Aorta (tissue), 5 donors: ENCODE measurements around the gene GALNT2. TPM values are rescaled to one million over a fixed set of nuclear protein-coding genes. Genes with fewer than 3 reads are reported as not detected.

Source experiments
- ATAC-seq: fragments of 200-7000 bp; cut with Tn5 transposase; one replicate; pipeline ENCODE4 v1.9.1; 2022; ENCODE audit warnings: moderate library complexity; ENCODE audit not compliant: low FRiP score
- DNase-seq, 2 donors: peaks; one replicate each; pipeline ENCODE4 v3.0.0-alpha.2; 2020
- H3K27ac ChIP-seq, 2 donors: one replicate each; pipeline ENCODE4 v1.5.1; 2013; ENCODE audit warnings: low read length in 2 of 2, mild to moderate bottlenecking in 2 of 2, moderate library complexity in 2 of 2, control low read depth in 1 of 2, inconsistent platforms in 1 of 2, low read depth in 1 of 2
- H3K27me3 ChIP-seq, 2 donors: one replicate each; pipeline ENCODE4 v1.6.1; 2013; ENCODE audit warnings: control low read depth in 1 of 2, low read length in 1 of 2, mild to moderate bottlenecking in 1 of 2, moderate library complexity in 1 of 2; ENCODE audit not compliant: insufficient read depth in 2 of 2, control insufficient read depth in 1 of 2
- H3K36me3 ChIP-seq, 2 donors: one replicate each; pipeline ENCODE4 v1.6.1; 2013; ENCODE audit warnings: control low read depth in 1 of 2, low read length in 1 of 2, mild to moderate bottlenecking in 1 of 2; ENCODE audit not compliant: insufficient read depth in 2 of 2, control insufficient read depth in 1 of 2
- H3K4me1 ChIP-seq, 2 donors: one replicate each; pipeline ENCODE4 v1.6.1; 2013; ENCODE audit warnings: low read length in 2 of 2, control low read depth in 1 of 2, mild to moderate bottlenecking in 1 of 2, moderate library complexity in 1 of 2; ENCODE audit not compliant: insufficient read depth in 2 of 2, control insufficient read depth in 1 of 2
- H3K4me3 ChIP-seq, 2 donors: one replicate each; pipeline ENCODE4 v1.5.1; 2013; ENCODE audit warnings: low read length in 2 of 2, control low read depth in 1 of 2, mild to moderate bottlenecking in 1 of 2
- H3K9me3 ChIP-seq: one replicate; pipeline ENCODE4 v1.6.1; 2013; ENCODE audit warnings: mild to moderate bottlenecking, low read length; ENCODE audit not compliant: control insufficient read depth
- WGBS, 2 donors: extraction: QIAGEN DNeasy Blood & Tissue Kit; methylation state at CpG; one replicate each; pipeline ENCODE4 v1.1.7; 2013; 5-methylcytosine and 5-hydroxymethylcytosine counted together
- intact Hi-C, 2 donors: fragments of 100-400 bp; cut with DNase I; formaldehyde crosslinking; loops; one replicate each; pipeline versions ENCODE4 v1.14.2 to v1.15.0; 2022
- polyA plus RNA-seq, 2 donors: library from polyadenylated mRNA; stranded (reverse); fragments of 200-250 nt; gene quantifications; one replicate each; pipeline ENCODE4 v1.2.3, GENCODE V29; 2013
- total RNA-seq, 2 donors: library from RNA; stranded (reverse); fragmentation: NEBNext Ultra II Directional; extraction: Animal tissue kit (Norgen Biotek cat#: 25700); gene quantifications; one replicate each; pipeline ENCODE4 v1.2.1, GENCODE V29; 2021
- donor health status: healthy with polysubstance abuse.
- donor health status: Bipolar disorder and iron deficiency.
- donor health status: DM: no; HTN: no; CAD: no.
- donor health status: DM: no; HTN: no; CAD: no.
- donor health status: DM: yes; HTN: yes; CAD: no.

The GALNT2 gene
- total and polyA plus RNA-seq, 4 donors = 29.1 to 116 (median 105) TPM

GRCh38 chr1:230173187-230173975 lies 106.3 kb downstream of the GALNT2 start:
- Histone ChIP-seq H3K9me3 (no peaks in the 10 kb centered on the region), H3K4me3 (no peak overlapping the region), H3K27ac (peak overlapping the region in 1 of 2 donors; percentile 38), H3K4me1 (peaks cover 2 to 11% of the 10 kb centered on the region in 2 donors), H3K27me3 (no peaks in the 10 kb centered on the region), H3K36me3 (no peaks in the 10 kb centered on the region)
- ATAC-seq (no peak), DNase-seq (no peak)
- intact Hi-C loops = no loop called here
- WGBS, 2 donors = 88% methylated on average over 11 of the region's 11 CpGs

- ATAC-seq (no peak), DNase-seq (no peak)
- Histone ChIP-seq H3K4me3 (no peak overlapping the region), H3K36me3 (peaks cover 0 to 3% of the 10 kb centered on the region in 2 donors), H3K27ac (no peak overlapping the region), H3K9me3 (no peaks in the 10 kb centered on the region), H3K27me3 (no peaks in the 10 kb centered on the region), H3K4me1 (peaks cover 2 to 11% of the 10 kb centered on the region in 2 donors)
- 81 to 85% methylated on average over 7 of the region's 7 CpGs for WGBS, 2 donors
- intact Hi-C loops = loop anchor here in 1 of 2 donors (1.0 kb wide), 1 partner anchor 11 kb away; no protein-coding TSS in a partner anchor
These were observed 107.0 kb downstream of the GALNT2 start for GRCh38 chr1:230174041-230174440.

DNA sequence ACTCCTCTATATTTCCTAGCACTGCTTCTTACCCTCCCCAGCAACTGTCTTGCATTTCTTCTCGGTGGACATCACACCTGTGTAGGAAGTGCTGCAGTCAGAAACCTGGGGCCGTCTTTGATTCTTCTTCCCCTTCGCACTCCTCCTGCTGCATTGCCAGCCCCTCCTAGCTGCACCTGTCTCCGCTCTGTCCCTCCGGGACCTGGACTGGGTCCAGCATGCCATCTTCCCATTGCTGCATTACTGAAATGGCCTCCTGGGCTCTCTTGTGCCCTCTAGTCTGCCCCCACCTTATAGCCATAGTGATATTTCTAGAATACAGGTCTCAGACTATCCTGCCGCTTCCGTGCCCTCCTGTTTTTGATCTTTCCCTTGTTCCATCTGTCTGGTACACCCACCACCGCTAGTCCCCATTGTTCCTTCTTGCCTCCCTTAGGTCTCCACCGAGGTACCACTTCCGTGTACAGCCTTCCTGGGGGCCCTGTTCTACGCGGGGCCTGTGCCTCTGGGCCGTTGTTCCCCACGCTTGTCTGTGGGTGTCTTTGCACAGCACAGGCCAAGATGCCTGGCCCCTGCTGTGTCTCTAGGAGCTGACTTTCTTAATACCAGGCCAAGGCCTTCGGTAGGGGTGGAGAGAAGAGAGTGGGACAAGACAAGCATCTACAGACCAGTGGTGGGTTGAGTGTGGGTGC lies 107.6 kb downstream of the GALNT2 start:
- Histone ChIP-seq H3K27ac (no peak overlapping the region), H3K4me3 (no peak overlapping the region), H3K9me3 (no peaks in the 10 kb centered on the region), H3K4me1 (peaks cover 2 to 11% of the 10 kb centered on the region in 2 donors), H3K27me3 (no peaks in the 10 kb centered on the region), H3K36me3 (peaks cover 0 to 3% of the 10 kb centered on the region in 2 donors)
- intact Hi-C loops = loop anchor here in 1 of 2 donors (1.0 kb wide), 1 partner anchor 11 kb away; no protein-coding TSS in a partner anchor
- 91 to 95% methylated on average over 15 of the region's 15 CpGs for WGBS, 2 donors
- DNase-seq = no peak
- no peak for ATAC-seq

DNA sequence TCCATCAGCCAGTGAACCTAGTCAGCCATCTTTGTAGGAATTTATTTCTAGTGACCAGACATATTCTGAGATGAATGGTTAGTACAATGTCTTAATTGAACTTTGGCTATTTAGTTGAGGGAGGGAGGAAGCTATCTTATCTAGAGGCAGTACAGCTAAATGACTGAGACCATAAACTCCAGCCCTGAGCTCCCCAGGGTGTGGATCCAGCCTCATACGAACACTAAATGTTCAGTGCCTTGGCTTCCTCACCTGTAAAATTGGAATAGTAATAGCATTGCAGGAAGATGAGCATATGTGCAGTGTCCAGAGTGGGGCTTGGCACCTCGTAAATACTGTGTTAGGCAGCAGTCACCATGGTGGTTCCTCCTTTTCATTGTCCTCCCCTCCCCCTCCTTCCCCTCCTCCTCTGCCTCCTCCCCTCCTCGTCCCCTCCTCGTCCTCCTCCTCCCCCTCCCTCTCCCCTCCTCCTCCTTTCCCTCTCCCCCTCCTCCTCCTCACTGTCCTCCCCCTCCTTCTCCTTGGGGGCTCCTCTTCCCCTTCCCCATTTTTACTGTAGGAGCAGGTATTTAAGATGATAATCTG lies 108.2 kb downstream of the GALNT2 start:
- 60 to 67% methylated on average over 4 of the region's 4 CpGs for WGBS, 2 donors
- Histone ChIP-seq H3K9me3 (no peaks in the 10 kb centered on the region), H3K36me3 (peaks cover 0 to 3% of the 10 kb centered on the region in 2 donors), H3K27me3 (no peaks in the 10 kb centered on the region), H3K4me3 (no peak overlapping the region), H3K4me1 (peaks cover 2 to 8% of the 10 kb centered on the region in 2 donors), H3K27ac (no peak overlapping the region)
- DNase-seq (no peak), ATAC-seq (no peak)
- intact Hi-C loops = no loop called here

DNA sequence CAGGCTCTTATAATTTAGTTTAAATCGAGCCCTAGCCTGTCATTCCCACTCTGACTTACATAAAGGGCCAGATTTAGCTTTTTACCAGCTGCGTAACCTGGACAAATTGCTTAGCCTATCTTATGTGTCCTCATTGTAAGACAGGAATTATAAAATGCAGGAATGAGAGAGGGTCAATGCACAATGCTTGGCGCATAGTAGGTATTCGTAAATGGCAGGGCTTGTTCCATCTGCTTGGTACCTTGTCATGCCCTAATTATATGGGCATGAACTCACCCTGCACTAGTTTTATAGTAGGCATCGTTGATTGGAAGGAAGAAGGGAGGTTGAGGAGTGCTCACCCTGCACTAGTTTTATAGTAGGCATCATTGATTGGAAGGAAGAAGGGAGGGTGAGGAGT lies 108.8 kb downstream of the GALNT2 start:
- Histone ChIP-seq H3K27me3 (no peaks in the 10 kb centered on the region), H3K9me3 (no peaks in the 10 kb centered on the region), H3K27ac (no peak overlapping the region), H3K36me3 (peaks cover 0 to 3% of the 10 kb centered on the region in 2 donors), H3K4me3 (no peak overlapping the region), H3K4me1 (peaks cover 2 to 8% of the 10 kb centered on the region in 2 donors)
- 77 to 82% methylated on average over 5 of the region's 5 CpGs for WGBS, 2 donors
- intact Hi-C loops = no loop called here
- DNase-seq = no peak
- no peak for ATAC-seq

DNA sequence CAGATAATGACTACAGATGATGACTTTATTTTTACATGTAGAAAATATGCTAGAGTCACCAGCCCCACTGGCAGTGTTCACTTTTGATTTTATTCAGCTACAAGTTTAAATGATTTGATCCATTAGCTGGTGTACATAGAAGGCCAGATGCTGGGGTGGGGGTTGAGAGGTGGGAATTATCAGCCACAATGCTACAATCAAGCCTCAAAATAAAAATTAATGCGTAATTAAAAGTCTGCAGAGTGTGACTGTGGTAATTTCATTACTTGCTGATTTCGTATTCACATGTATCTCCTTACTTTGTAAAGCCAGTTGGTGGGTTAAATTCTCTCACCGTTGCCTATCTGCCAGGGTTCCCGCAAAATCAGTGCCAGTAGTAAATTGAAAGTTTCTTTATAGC lies 109.3 kb downstream of the GALNT2 start:
- no peak for DNase-seq
- intact Hi-C loops = no loop called here
- Histone ChIP-seq H3K27ac (no peak overlapping the region), H3K9me3 (no peaks in the 10 kb centered on the region), H3K4me3 (no peak overlapping the region), H3K27me3 (no peaks in the 10 kb centered on the region), H3K36me3 (peaks cover 0 to 3% of the 10 kb centered on the region in 2 donors), H3K4me1 (peaks cover 2 to 8% of the 10 kb centered on the region in 2 donors)
- ATAC-seq = no peak
- WGBS, 2 donors = 40 to 42% methylated on average over 4 of the region's 4 CpGs

- 3 to 7% methylated on average over 17 of the region's 17 CpGs for WGBS, 2 donors
- peak overlapping the region in 1 of 2 donors; percentile 49 for H3K27ac ChIP-seq
- peaks cover 0 to 3% of the 10 kb centered on the region in 2 donors for H3K36me3 ChIP-seq
- no peaks in the 10 kb centered on the region for H3K9me3 ChIP-seq
- no peaks in the 10 kb centered on the region for H3K27me3 ChIP-seq
- peak overlapping the region; percentile 21 to 43 for H3K4me3 ChIP-seq
- peak; percentile 85 for ATAC-seq
- DNase-seq = peak; percentile 82 to 86
- peaks cover 2 to 8% of the 10 kb centered on the region in 2 donors for H3K4me1 ChIP-seq
- intact Hi-C loops = no loop called here
These were observed 109.9 kb downstream of the GALNT2 start for GRCh38 chr1:230176871-230177411.

DNA sequence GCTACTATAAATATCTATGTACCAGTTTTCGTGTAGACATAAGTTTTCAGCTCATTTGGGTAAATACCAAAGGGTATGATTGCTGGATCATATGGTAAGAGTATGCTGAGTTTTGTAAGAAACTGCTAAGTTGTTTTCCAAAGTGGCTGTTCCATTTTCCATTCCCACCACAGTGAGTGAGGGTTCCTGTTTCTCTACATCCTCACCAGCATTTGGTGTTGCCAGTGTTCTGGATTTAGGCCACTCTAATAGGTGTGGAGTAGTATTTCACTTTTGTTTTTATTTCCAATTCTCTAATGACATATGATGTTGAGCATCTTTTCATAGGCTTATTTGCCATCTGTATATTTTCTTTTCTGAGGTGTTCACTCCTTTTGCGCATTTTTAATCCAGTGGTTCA lies 112.2 kb downstream of the GALNT2 start:
- DNase-seq (no peak), ATAC-seq (no peak)
- no peaks in the 10 kb centered on the region for H3K27me3 ChIP-seq
- H3K36me3 ChIP-seq = peaks cover 0 to 3% of the 10 kb centered on the region in 2 donors
- no peak overlapping the region for H3K27ac ChIP-seq
- H3K9me3 ChIP-seq = no peaks in the 10 kb centered on the region
- intact Hi-C loops = no loop called here
- 57 to 60% methylated on average over 2 of the region's 2 CpGs for WGBS, 2 donors
- H3K4me3 ChIP-seq = no peak overlapping the region
- peaks cover 2% of the 10 kb centered on the region in 2 donors for H3K4me1 ChIP-seq
